IMR-90 (cell line): Measurements from ENCODE around the gene NDUFAF2. TPM values are rescaled to one million over a fixed set of nuclear protein-coding genes. Genes with fewer than 3 reads are reported as not detected.
A peak's percentile ranks its signal among the peaks of the same experiment; 100 is the strongest.

Source experiments
- ATAC-seq: fragments of 200-7000 bp; cut with Tn5 transposase; 2 replicates; pipeline ENCODE4 v1.9.1; 2020; ENCODE audit warnings: low read depth, mild to moderate bottlenecking, moderate library complexity
- BruUV-seq: library from RNA; stranded (reverse); fragments of 400-500 nt; replicated peaks from 2 replicates; lab custom pipeline; 2021; lab: Mats Ljungman, UMichigan
- CTCF ChIA-PET: fragments of 300-600 bp; formaldehyde crosslinking; extraction: SDS; loops from one replicate; lab custom pipeline; 2021; ENCODE audit warnings: antibody characterized with exemption; lab: Yijun Ruan, JAX
- POLR2A ChIA-PET: fragments of 300-600 bp; sonication (Branson Sonifier 250); formaldehyde crosslinking; loops from one replicate; lab custom pipeline; 2022; ENCODE audit warnings: antibody characterized with exemption; ENCODE audit not compliant: unreplicated experiment; lab: Charles Lee
- DNase-seq: peaks from one replicate; pipeline ENCODE4 v3.0.0; 2013
- H2AFZ ChIP-seq: replicated peaks from 2 replicates; pipeline ENCODE3; 2013; ENCODE audit warnings: low read length, mild to moderate bottlenecking; ENCODE audit not compliant: poor library complexity
- H2AK5ac ChIP-seq: 2 replicates; pipeline ENCODE4 v1.6.1; 2013; ENCODE audit warnings: low read depth, low read length, inconsistent platforms
- H2AK9ac ChIP-seq: replicated peaks from 2 replicates; pipeline ENCODE3; 2013; ENCODE audit warnings: mild to moderate bottlenecking, low read depth, low read length, moderate library complexity; ENCODE audit not compliant: poor library complexity
- H2BK120ac ChIP-seq: 2 replicates; pipeline ENCODE4 v1.6.1; 2013; ENCODE audit warnings: low read depth, low read length, inconsistent platforms
- H2BK15ac ChIP-seq: 3 replicates; pipeline ENCODE4 v1.6.1; 2013; ENCODE audit warnings: low read depth, low read length, inconsistent platforms
- H2BK20ac ChIP-seq: 2 replicates; pipeline ENCODE4 v1.6.1; 2013; ENCODE audit warnings: low read depth, mild to moderate bottlenecking, inconsistent platforms, low read length, moderate library complexity
- H2BK5ac ChIP-seq: 2 replicates; pipeline ENCODE4 v1.6.1; 2013; ENCODE audit warnings: mild to moderate bottlenecking, low read depth, low read length, inconsistent platforms; ENCODE audit not compliant: poor library complexity, severe bottlenecking
- H3K14ac ChIP-seq: replicated peaks from 2 replicates; pipeline ENCODE4 v1.6.1; 2013; ENCODE audit warnings: low read depth, low read length, inconsistent platforms
- H3K18ac ChIP-seq: 2 replicates; pipeline ENCODE4 v1.6.1; 2013; ENCODE audit warnings: low read depth, low read length, control low read depth
- H3K23ac ChIP-seq: 2 replicates; pipeline ENCODE4 v1.6.1; 2013; ENCODE audit warnings: low read depth, low read length, inconsistent platforms
- H3K27ac ChIP-seq: 2 replicates; pipeline ENCODE4 v1.5.1; 2013; ENCODE audit warnings: mild to moderate bottlenecking, control low read depth, low read length; ENCODE audit not compliant: insufficient read depth
- H3K27me3 ChIP-seq: 2 replicates; pipeline ENCODE4 v1.6.1; 2013; ENCODE audit warnings: low read length; ENCODE audit not compliant: control insufficient read depth, insufficient read depth
- H3K36me3 ChIP-seq: 2 replicates; pipeline ENCODE4 v1.6.1; 2013; ENCODE audit warnings: low read length, mixed read lengths; ENCODE audit not compliant: control insufficient read depth, insufficient read depth
- H3K4ac ChIP-seq: 2 replicates; pipeline ENCODE4 v1.6.1; 2013; ENCODE audit warnings: low read depth, low read length, inconsistent platforms
- H3K4me1 ChIP-seq: 2 replicates; pipeline ENCODE4 v1.6.1; 2013; ENCODE audit warnings: low read length, mixed read lengths; ENCODE audit not compliant: control insufficient read depth, insufficient read depth
- H3K4me2 ChIP-seq: 2 replicates; pipeline ENCODE4 v1.6.1; 2013; ENCODE audit warnings: low read depth, mild to moderate bottlenecking, control low read depth, low read length, moderate library complexity
- H3K4me3 ChIP-seq: 2 replicates; pipeline ENCODE4 v1.5.1; 2013; ENCODE audit warnings: low read depth, mild to moderate bottlenecking, control low read depth, low read length, moderate library complexity; ENCODE audit not compliant: insufficient read depth
- H3K56ac ChIP-seq: 2 replicates; pipeline ENCODE4 v1.6.1; 2013; ENCODE audit warnings: low read length, inconsistent platforms; ENCODE audit not compliant: insufficient read depth; ENCODE audit errors: extremely low read depth
- H3K79me1 ChIP-seq, 2 experiments: 2 replicates each; pipeline ENCODE4 v1.6.1; 2013; ENCODE audit warnings: low read length in 2 of 2, inconsistent platforms in 1 of 2, low read depth in 1 of 2
- H3K9ac ChIP-seq: 2 replicates; pipeline ENCODE4 v1.6.1; 2013; ENCODE audit warnings: low read depth, low read length, control low read depth
- H3K9me1 ChIP-seq: 2 replicates; pipeline ENCODE4 v1.6.1; 2013; ENCODE audit warnings: low read length, inconsistent platforms; ENCODE audit not compliant: insufficient read depth
- H3K9me3 ChIP-seq: 2 replicates; pipeline ENCODE4 v1.6.1; 2013; ENCODE audit warnings: low read length; ENCODE audit not compliant: control insufficient read depth, insufficient read depth
- H4K20me1 ChIP-seq: 2 replicates; pipeline ENCODE4 v1.6.1; 2013; ENCODE audit warnings: low read length, inconsistent platforms; ENCODE audit not compliant: insufficient read depth
- H4K5ac ChIP-seq: 2 replicates; pipeline ENCODE4 v1.6.1; 2013; ENCODE audit warnings: mild to moderate bottlenecking, low read depth, low read length, control low read depth
- H4K8ac ChIP-seq, 2 experiments: 2 replicates each; pipeline ENCODE4 v1.6.1; 2013; ENCODE audit warnings: low read depth in 2 of 2, low read length in 2 of 2, control low read depth in 1 of 2, inconsistent platforms in 1 of 2
- H4K91ac ChIP-seq: 2 replicates; pipeline ENCODE4 v1.6.1; 2013; ENCODE audit warnings: low read depth, low read length, inconsistent platforms; ENCODE audit not compliant: insufficient read depth
- CEBPB ChIP-seq: IDR thresholded peaks from 2 replicates; pipeline ENCODE4 v1.6.1; 2012; ENCODE audit warnings: low read depth, low read length, improper control_type of control experiment
- FOS ChIP-seq: fragments of 150-350 bp; IDR thresholded peaks from 2 replicates; pipeline ENCODE4 v1.6.1; 2016; ENCODE audit warnings: low read depth, low read length
- MAFK ChIP-seq: IDR thresholded peaks from 2 replicates; pipeline ENCODE4 v1.6.1; 2012; ENCODE audit warnings: low read depth, low read length, improper control_type of control experiment
- MXI1 ChIP-seq: IDR thresholded peaks from 2 replicates; pipeline ENCODE4 v1.6.1; 2012; ENCODE audit warnings: low read depth, mild to moderate bottlenecking, low read length, moderate library complexity, borderline replicate concordance
- POLR2A ChIP-seq: IDR thresholded peaks from 2 replicates; pipeline ENCODE4 v1.6.1; 2012; ENCODE audit warnings: mild to moderate bottlenecking, low read depth, low read length
- RFX5 ChIP-seq: IDR thresholded peaks from 2 replicates; pipeline ENCODE4 v1.8.0; 2012; ENCODE audit warnings: low read depth, mild to moderate bottlenecking, low read length, moderate library complexity
- WGBS, 2 experiments: methylation state at CpG; one replicate each; pipeline versions ENCODE4 v1.1.5 to v1.1.7; 2013; ENCODE audit warnings: missing lambda C conversion rate in 2 of 2; ENCODE audit not compliant: insufficient read length in 1 of 2; ENCODE audit errors: extremely low coverage in 2 of 2; 5-methylcytosine and 5-hydroxymethylcytosine counted together
- dilution Hi-C: fragments of 300-500 bp; cut with HindIII; formaldehyde crosslinking; loops from one replicate; pipeline ENCODE4 v1.14.3; 2018; ENCODE audit warnings: low sequenced_read_pairs; ENCODE audit not compliant: unreplicated experiment
- in situ Hi-C: fragments of 300-500 bp; cut with MboI; formaldehyde crosslinking; loops from 3 replicates; pipeline ENCODE4 v1.14.3; 2019; ENCODE audit warnings: low sequenced_read_pairs, inconsistent platforms, mixed read lengths
- intact Hi-C: fragments of 100-400 bp; cut with micrococcal nuclease; formaldehyde crosslinking; loops from 2 replicates; pipeline ENCODE4 v1.10.0; 2022
- polyA plus RNA-seq, 3 experiments: library from polyadenylated mRNA; depleted of rRNA; stranded (reverse); fragments of >200 nt; gene quantifications; 2 replicates each; pipeline ENCODE4 v1.2.3, GENCODE V29; 2012; ENCODE audit warnings: low replicate concordance in 1 of 3
- total RNA-seq: library from RNA; depleted of rRNA; stranded (reverse); fragments of >200 nt; gene quantifications from 2 replicates; pipeline ENCODE4 v1.2.3, GENCODE V29; 2012

NDUFAF2 gene
- total and polyA plus RNA-seq, 2 of the 4 experiments (the other 2 are of a cell fraction) = 11.8 to 24.7 TPM

GRCh38 chr5:61082516-61083280 lies 137.7 kb downstream of the NDUFAF2 start:
- Histone ChIP-seq H3K18ac (no peak overlapping the region), H2AK5ac (no peak overlapping the region), H4K5ac (no peak overlapping the region), H3K27me3 (no peaks in the 10 kb centered on the region), H2BK20ac (no peak overlapping the region), H3K4me2 (no peak overlapping the region), H4K8ac (no peak overlapping the region), H2AK9ac (no peak overlapping the region), H3K9me3 (no peaks in the 10 kb centered on the region), H3K14ac (no peak overlapping the region), H3K56ac (no peak overlapping the region), H4K91ac (no peak overlapping the region), H2BK120ac (no peak overlapping the region), H3K4me3 (no peak overlapping the region), H2BK5ac (no peak overlapping the region), H3K36me3 (no peaks in the 10 kb centered on the region), H3K23ac (no peak overlapping the region), H2BK15ac (no peak overlapping the region), H2AFZ (no peak overlapping the region), H3K27ac (no peak overlapping the region), H3K79me1 (no peaks in the 10 kb centered on the region; a peak in 2 of 4 replicates), H3K4ac (no peak overlapping the region), H3K4me1 (no peaks in the 10 kb centered on the region), H3K9me1 (0 out of 2 replicates have a peak, but pooled peaks cover 3% of the 10 kb centered on the region), H3K9ac (no peak overlapping the region), H4K20me1 (no peaks in the 10 kb centered on the region; the same call in 1 of the 2 replicates)
- peak; percentile 39 for DNase-seq
- POLR2A ChIA-PET = no interaction called here
- 100% methylated on average over 2 of the region's 3 CpGs; no CpG with 5 or more reads in 1 of the 2 experiments for WGBS, 2 experiments
- intact Hi-C loops (no loop called here), dilution Hi-C loops (no loop called here), in situ Hi-C loops (no loop called here)
- CTCF ChIA-PET = no interaction called here
- BruUV-seq = no TSS peak
- no peak for TF ChIP-seq POLR2A
- TF ChIP-seq MAFK = no peak
- TF ChIP-seq RFX5 = no peak
- no peak for TF ChIP-seq FOS
- TF ChIP-seq CEBPB = no peak
- TF ChIP-seq MXI1 = no peak
- no peak; the same call in none of the 2 replicates for ATAC-seq
